ENCODE results near the gene EPHX1.
A peak's percentile ranks its signal among the peaks of the same experiment; 100 is the strongest.

The EPHX1 gene

GRCh38 chr1:225844236-225845061 is 34.5 kb downstream of the EPHX1 start:
- no peak for DNase-seq

DNA sequence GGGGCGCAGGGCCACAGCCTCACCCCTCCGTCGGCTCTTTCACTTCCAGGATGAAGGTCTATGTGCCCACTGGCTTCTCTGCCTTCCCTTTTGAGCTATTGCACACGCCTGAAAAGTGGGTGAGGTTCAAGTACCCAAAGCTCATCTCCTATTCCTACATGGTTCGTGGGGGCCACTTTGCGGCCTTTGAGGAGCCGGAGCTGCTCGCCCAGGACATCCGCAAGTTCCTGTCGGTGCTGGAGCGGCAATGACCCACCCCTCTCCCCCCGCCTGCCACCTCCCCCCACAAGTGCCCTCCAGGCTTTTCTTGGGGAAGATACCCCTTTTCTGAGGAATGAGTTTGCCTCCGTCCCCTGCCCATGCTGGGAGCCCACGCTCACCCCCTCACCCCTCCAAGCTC is 35.2 kb downstream of the EPHX1 start:
- DNase-seq: no peak

GRCh38 chr1:225845571-225846259 is 35.8 kb downstream of the EPHX1 start:
- peak; percentile 20 for DNase-seq

GRCh38 chr1:225846331-225847310 is 36.7 kb downstream of the EPHX1 start:
- no peak for DNase-seq

DNA sequence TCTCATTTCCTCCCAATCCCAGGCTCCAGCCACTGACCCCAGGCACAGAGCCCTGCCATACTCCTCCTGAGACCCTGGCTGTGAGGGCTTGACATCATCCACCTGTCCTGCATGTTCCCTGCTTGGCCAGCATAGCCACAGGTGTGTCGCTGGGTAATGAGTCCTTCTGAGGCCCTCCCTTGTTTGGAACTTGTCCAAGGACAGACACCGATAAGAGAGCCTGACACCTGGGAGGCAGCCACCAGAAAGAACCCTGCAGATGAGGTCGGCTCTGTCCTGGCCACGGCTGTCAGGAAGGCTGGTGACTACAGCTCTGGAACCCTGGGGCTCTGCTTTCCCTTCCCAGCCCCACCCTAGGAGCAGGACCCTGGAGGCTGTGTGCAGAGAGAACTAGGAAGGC is 37.7 kb downstream of the EPHX1 start:
- no peak for DNase-seq

DNA sequence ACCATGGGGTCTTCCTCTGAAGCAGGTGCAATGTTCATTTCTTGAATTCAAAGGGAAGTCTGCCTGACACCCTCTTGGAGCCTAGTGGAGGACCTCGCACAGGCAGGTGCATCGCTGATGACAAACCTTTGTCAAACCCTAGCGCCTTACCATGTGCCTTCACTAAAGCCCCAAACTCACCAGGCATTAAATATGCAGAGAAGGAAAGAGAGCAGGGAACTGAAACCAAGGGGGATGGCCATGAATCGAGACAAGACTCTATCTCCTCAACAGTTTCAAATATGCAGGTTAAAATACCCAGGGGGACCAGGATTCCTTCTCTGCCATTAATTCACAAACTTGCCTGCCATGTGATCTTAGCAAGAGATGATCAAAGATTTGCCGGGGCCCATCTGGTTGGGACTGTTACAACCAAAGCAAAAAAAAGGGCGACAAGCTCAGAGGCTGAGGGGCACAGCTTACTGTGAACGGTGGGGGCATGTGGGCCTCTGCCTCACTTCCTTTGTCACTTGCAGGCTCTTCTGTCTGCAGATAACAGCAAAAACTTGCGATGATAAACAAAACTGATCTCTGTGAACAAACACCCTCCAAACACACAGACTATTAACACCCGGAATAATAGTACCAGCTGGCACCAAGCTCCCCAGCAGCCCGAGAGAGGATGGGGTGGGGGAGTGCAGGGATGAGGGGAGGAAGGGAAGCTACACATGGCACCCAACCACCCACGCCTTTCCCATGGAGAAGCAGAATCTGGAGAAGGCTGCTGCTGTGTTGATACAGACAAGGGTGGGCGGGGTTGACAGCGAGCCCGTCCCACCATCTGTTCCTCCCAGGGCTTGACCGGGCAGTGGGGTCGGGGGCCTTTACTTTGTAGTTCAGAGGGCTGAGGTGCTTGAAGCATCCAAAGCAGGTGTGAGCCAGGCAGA is 38.4 kb downstream of the EPHX1 start:
- peak; percentile 65 for DNase-seq

GRCh38 chr1:225849925-225850324 is 40.0 kb downstream of the EPHX1 start:
- DNase-seq: no peak

DNA sequence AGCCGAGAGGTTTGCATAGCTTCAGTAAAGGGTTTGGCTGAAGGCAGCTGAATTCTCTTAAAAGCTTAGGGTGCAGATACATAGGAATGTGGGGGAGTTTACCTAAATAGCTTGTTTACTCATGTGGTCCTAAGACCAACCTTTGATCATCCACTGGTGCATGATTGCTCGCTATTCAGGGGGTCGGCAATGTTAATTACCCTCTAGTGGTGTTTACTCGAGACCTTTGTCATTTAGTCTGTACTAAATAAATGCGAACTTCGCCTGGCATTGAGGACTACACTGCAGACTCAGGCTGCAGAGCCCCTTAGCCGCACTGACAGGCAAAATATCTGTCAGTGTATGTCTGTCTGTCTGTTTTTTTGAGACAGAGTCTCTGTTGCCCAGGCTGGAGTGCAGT is 40.4 kb downstream of the EPHX1 start:
- DNase-seq: no peak

DNA sequence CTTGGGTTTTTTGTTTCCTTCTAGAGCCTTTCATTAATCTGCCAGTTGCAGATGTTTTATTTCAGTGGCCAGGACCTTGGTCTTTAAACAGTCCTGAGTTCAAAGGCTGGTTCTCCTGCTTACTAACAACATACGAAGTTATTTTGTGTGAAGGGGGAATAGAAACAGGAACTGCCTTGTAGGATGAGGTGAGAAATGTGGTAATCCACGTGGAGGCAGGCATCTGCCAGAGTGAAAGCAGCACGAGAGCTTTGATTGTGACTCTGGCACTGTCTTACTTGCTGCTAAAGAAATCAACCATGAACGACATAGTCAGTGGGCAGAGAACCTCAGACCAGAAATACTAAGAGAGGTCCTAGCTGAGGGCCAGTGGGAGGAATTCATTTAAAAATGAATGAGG is 41.9 kb downstream of the EPHX1 start:
- peak; percentile 86 for DNase-seq

DNA sequence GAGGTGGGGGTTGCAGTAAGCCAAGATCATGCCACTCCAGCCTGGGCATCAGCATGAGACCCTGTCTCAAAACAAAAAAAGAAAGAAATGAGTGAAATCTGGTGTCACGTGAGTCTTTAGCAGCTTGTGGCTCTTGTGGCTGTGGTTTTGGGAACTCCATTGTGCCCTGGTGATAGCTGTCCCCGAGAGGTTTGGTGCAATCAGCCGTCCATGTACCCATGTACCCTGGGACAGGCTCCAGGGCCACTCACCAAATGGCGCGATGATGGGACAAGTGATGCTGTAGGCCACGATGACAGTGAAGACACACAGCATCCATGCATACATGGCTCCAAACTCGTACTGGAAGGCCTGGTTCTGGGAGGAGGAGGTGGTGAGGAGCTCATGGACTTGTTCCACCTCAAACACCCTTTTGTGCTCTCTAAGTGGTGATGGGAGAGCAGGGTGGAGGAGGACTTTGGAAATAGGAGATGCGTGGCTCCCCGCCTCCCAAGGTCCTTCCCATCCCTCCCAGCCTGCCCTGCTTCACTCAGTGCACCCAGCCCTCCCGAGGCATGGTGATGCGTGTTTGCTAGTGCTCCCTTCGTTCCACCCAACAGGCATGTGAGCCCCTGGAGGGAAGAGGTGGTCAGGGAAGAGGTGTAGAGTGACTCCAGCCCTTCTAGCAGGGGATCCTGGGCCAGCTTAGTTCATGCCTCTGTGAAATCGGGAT is 42.6 kb downstream of the EPHX1 start:
- DNase-seq: peak; percentile 58

DNA sequence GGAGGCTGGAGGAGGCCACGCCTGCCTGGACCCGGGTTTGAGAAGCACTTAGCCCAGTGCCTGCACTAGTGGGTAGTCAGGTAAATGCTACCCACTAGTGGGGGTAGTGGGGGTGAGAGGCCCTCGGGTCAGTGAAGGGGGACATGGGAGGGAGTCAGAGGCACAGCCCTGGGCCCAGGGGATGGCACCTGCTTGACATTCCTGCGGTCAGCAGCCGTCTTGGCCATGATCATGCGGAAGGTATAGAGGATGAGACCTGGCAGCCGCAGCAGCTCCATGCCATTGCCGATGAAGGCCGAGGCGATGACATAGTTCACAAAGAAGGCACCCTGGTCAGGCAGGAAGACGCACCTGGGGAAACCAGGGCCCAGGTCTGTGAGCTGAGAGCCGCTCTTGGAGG is 43.5 kb downstream of the EPHX1 start:
- no peak for DNase-seq

- DNase-seq: peak; percentile 47
These were observed 45.8 kb downstream of the EPHX1 start for GRCh38 chr1:225855503-225856300.

DNA sequence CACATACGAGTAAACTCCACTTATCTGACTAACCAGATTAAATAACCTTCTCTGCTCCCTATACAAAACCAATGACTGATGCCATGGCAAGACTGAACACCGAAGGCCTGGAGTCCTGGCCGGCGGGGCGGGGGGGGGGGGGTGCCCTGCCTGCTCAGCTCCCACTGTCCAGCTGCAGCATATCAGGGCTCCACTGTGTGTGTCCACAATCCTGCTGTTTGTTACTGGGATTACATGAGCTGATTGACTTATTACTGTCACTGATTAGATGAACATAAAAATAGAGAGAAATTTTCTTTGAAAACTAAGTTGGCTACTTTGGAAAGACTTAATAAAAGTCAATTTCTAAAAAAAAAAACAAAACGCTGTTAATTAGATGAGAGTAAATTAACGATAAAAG is 47.3 kb downstream of the EPHX1 start:
- DNase-seq: no peak

- DNase-seq: no peak
These were observed 49.2 kb downstream of the EPHX1 start for GRCh38 chr1:225859151-225859550.

GRCh38 chr1:225860107-225860506 is 50.2 kb downstream of the EPHX1 start:
- no peak for DNase-seq

- DNase-seq: no peak
These were observed 51.0 kb downstream of the EPHX1 start for GRCh38 chr1:225860876-225861441.

DNA sequence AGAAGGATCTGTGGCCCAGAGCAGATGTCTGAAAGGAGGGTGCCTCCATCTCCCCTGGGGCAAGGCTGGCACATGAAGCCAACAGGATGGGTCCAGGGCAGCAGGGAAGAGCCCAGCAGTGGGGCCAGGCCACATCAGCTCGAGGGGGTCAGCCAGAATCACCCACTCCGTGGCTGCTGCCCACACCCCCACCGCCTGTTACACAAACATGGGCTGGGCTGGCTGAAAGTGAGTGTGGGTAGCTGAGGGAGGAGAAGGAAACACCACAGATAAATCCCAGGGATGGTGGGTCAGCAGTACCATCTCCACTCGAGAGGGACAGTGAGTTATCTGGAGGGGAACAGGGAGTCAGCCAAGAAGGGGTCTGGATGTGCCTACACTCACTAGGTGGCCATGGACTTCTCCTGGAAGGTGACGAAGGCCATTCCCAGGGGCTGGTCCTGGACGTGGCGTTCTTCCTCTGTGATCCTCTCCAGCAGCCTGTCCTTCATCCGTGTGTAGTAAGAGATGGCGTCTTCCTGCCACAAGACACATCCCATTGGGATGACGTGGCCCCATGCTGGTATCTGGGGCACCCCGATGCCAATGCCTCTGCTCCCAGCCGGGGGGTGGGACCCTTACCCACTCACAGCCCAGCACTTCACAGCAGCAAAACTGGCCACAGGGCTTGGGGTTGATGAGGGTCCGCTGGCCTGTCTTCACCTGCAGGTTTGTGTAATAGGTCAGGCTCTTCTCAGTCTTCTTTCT is 52.1 kb downstream of the EPHX1 start:
- no peak for DNase-seq

DNA sequence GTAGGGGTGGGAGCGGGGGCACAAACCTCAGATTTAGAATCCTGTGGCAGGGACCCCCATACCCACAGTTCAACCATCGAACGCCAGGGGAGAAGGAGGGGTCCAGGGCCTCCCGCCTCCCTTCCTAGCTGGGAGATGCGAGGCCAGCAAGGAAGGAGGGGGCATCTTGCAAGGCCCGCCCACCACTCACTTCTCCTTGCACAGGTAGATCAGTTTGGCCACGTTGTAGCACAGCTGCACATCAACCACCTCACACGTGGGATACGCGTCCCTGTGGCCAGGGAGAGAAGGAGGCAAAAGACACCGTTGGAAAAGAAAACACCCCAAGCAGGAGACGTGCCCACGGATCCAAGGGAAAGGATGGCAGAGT is 52.6 kb downstream of the EPHX1 start:
- DNase-seq: no peak

GRCh38 chr1:225863167-225863566 is 53.2 kb downstream of the EPHX1 start:
- DNase-seq: no peak

DNA sequence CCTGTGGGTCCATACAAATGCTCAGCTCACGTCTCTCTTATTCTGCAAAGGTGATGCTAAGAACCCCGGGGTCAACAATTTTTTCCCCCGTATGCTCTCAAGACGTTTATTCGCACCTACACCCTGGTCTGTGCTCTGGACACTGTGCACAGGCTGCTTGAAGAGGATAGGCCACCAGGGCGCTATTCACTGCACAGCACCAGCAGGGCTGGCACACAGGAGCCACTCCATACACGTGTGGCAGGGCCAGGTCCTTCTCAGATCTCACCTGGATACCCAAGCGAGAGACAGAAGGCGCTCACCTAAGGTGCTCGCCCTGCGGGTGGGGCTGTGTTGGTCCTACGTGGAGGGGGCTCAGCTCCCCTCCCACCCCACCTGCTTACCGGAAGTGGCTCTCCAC is 55.6 kb downstream of the EPHX1 start:
- DNase-seq: no peak

All from MV-4-11 (cell line).